GM23338 (cell line): ENCODE data around the gene HRH2. TPM values are rescaled to one million over a fixed set of nuclear protein-coding genes. Genes with fewer than 3 reads are reported as not detected.

Experiments used
- ATAC-seq: fragments of 200-7000 bp; cut with Tn5 transposase; 3 replicates; pipeline ENCODE4 v1.9.1; 2020
- DNase-seq: peaks from one replicate; pipeline ENCODE4 v3.0.0-alpha.2; 2015; ENCODE audit warnings: low spot score
- H2AFZ ChIP-seq: fragments of 200-600 bp; sonication (generic); 2 replicates; pipeline ENCODE4 v1.8.0; 2016; ENCODE audit warnings: antibody characterized with exemption, mild to moderate bottlenecking, moderate library complexity
- H3F3A ChIP-seq: fragments of 200-600 bp; sonication (generic); replicated peaks from 2 replicates; pipeline ENCODE4 v1.8.0; 2017; ENCODE audit warnings: antibody characterized with exemption, mixed run types, low read depth
- H3K27ac ChIP-seq: fragments of 200-600 bp; sonication (generic); 2 replicates; pipeline ENCODE4 v1.6.1; 2016; ENCODE audit warnings: low read depth
- H3K27me3 ChIP-seq: fragments of 200-600 bp; sonication (generic); 2 replicates; pipeline ENCODE4 v1.8.0; 2016; ENCODE audit warnings: mild to moderate bottlenecking, mixed run types, moderate library complexity; ENCODE audit not compliant: insufficient read depth
- H3K36me3 ChIP-seq: fragments of 200-600 bp; sonication (generic); 2 replicates; pipeline ENCODE4 v1.8.0; 2016; ENCODE audit warnings: mild to moderate bottlenecking; ENCODE audit not compliant: insufficient read depth
- H3K4me1 ChIP-seq: fragments of 200-600 bp; sonication (generic); 2 replicates; pipeline ENCODE4 v1.8.0; 2016; ENCODE audit warnings: mild to moderate bottlenecking, moderate library complexity; ENCODE audit not compliant: insufficient read depth
- H3K4me2 ChIP-seq: fragments of 200-600 bp; sonication (generic); 2 replicates; pipeline ENCODE4 v1.7.1; 2017; ENCODE audit warnings: mixed run types
- H3K4me3 ChIP-seq: fragments of 200-600 bp; sonication (generic); 2 replicates; pipeline ENCODE4 v1.6.1; 2016; ENCODE audit warnings: mixed run types
- H3K79me2 ChIP-seq: fragments of 200-600 bp; sonication (generic); replicated peaks from 2 replicates; pipeline ENCODE4 v1.8.0; 2017; ENCODE audit warnings: mild to moderate bottlenecking; ENCODE audit not compliant: insufficient read depth
- H3K9me2 ChIP-seq: fragments of 200-600 bp; sonication (generic); 2 replicates; pipeline ENCODE4 v1.8.0; 2017; ENCODE audit not compliant: insufficient read depth
- H4K20me1 ChIP-seq: fragments of 200-600 bp; sonication (generic); replicated peaks from 2 replicates; pipeline ENCODE4 v1.8.0; 2017; ENCODE audit warnings: mild to moderate bottlenecking; ENCODE audit not compliant: insufficient read depth
- H3K27ac Mint-ChIP-seq: 2 replicates; pipeline ENCODE4 v1.8.0; 2020; ENCODE audit warnings: inconsistent platforms, mild to moderate bottlenecking, moderate library complexity, mixed read lengths
- H3K27me3 Mint-ChIP-seq: 3 replicates; pipeline ENCODE4 v1.8.0; 2022; ENCODE audit warnings: low read depth, mild to moderate bottlenecking, moderate library complexity, mixed read lengths, inconsistent platforms; ENCODE audit not compliant: insufficient read depth, poor library complexity
- H3K36me3 Mint-ChIP-seq: 3 replicates; pipeline ENCODE4 v1.8.0; 2021; ENCODE audit warnings: low read depth, mild to moderate bottlenecking, inconsistent platforms, moderate library complexity, mixed read lengths
- H3K4me1 Mint-ChIP-seq: 3 replicates; pipeline ENCODE4 v1.8.0; 2020; ENCODE audit warnings: mild to moderate bottlenecking, inconsistent platforms, mixed read lengths
- H3K4me3 Mint-ChIP-seq: 3 replicates; pipeline ENCODE4 v1.8.0; 2021; ENCODE audit warnings: moderate library complexity, mild to moderate bottlenecking, inconsistent platforms, mixed read lengths
- H3K9me3 Mint-ChIP-seq: 3 replicates; pipeline ENCODE4 v1.8.0; 2020; ENCODE audit warnings: moderate library complexity, mild to moderate bottlenecking, inconsistent platforms, mixed read lengths
- CREB1 ChIP-seq: fragments of 250-450 bp; sonication (Bioruptor Pico); IDR thresholded peaks from 2 replicates; pipeline ENCODE4 v1.5.0; 2020; ENCODE audit warnings: low read depth, mild to moderate bottlenecking, moderate library complexity
- EZH2 ChIP-seq: fragments of 200-600 bp; sonication (generic); IDR thresholded peaks from one replicate; pipeline ENCODE4 v1.8.0; 2017; ENCODE audit warnings: antibody characterized with exemption, mild to moderate bottlenecking, low read depth; ENCODE audit not compliant: unreplicated experiment
- EZH2phosphoT487 ChIP-seq: fragments of 200-600 bp; sonication (generic); IDR thresholded peaks from one replicate; pipeline ENCODE4 v1.8.1; 2018; ENCODE audit warnings: antibody characterized with exemption; ENCODE audit not compliant: unreplicated experiment
- JUNB ChIP-seq: IDR thresholded peaks from one replicate; pipeline ENCODE4 v1.6.1; 2016; ENCODE audit warnings: antibody characterized with exemption; ENCODE audit not compliant: unreplicated experiment
- NANOG ChIP-seq: IDR thresholded peaks from 2 replicates; pipeline ENCODE4 v1.6.1; 2016; ENCODE audit warnings: antibody characterized with exemption, borderline replicate concordance
- POLR2AphosphoS5 ChIP-seq: IDR thresholded peaks from 2 replicates; pipeline ENCODE4 v1.6.1; 2016; ENCODE audit warnings: antibody characterized with exemption, low read depth
- REST ChIP-seq: IDR thresholded peaks from one replicate; pipeline ENCODE4 v1.6.1; 2018; ENCODE audit warnings: antibody characterized with exemption; ENCODE audit not compliant: unreplicated experiment
- STAT1 ChIP-seq: IDR thresholded peaks from one replicate; pipeline ENCODE4 v1.6.1; 2016; ENCODE audit warnings: antibody characterized with exemption; ENCODE audit not compliant: unreplicated experiment
- ZNF114 ChIP-seq: fragments of 250-450 bp; sonication (Bioruptor Pico); IDR thresholded peaks from 2 replicates; pipeline ENCODE4 v1.5.0; 2020; ENCODE audit warnings: mild to moderate bottlenecking, moderate library complexity
- ZNF331 ChIP-seq: fragments of 250-450 bp; sonication (Bioruptor Pico); IDR thresholded peaks from 2 replicates; pipeline ENCODE4 v1.5.0; 2020; ENCODE audit warnings: low read depth, mild to moderate bottlenecking, moderate library complexity
- polyA plus RNA-seq: library from polyadenylated mRNA; unstranded; fragments of >200 nt; fragmentation: Nextera tagmentation; extraction: Ambion mirVana; gene quantifications from 2 replicates; pipeline ENCODE4 v1.2.1, GENCODE V29; 2016
- total RNA-seq: library from RNA; depleted of rRNA; stranded (reverse); fragments of >200 nt; shearing (Covaris generic); gene quantifications from 2 replicates; pipeline ENCODE4 v1.2.3, GENCODE V29; 2014
- TF ChIP-seq, protein P1 (sequence below): fragments of 250-450 bp; sonication (Bioruptor Pico); IDR thresholded peaks from 2 replicates; pipeline ENCODE4 v1.5.0; 2020; ENCODE audit warnings: mild to moderate bottlenecking, moderate library complexity
- TF ChIP-seq, protein P2 (sequence below): IDR thresholded peaks from 2 replicates; pipeline ENCODE4 v1.6.1; 2016; ENCODE audit warnings: antibody characterized with exemption
- TF ChIP-seq, protein P3 (sequence below), 2 experiments: fragments of 200-600 bp in 1 of 2; sonication (generic) in 1 of 2; conservative IDR thresholded peaks; 2 replicates each; pipeline versions ENCODE4 v1.5.1 to v1.6.1; 2016 to 2017; ENCODE audit warnings: antibody characterized with exemption in 2 of 2, low read depth in 2 of 2, mild to moderate bottlenecking in 2 of 2, moderate library complexity in 1 of 2

HRH2 gene
- total and polyA plus RNA-seq, 2 experiments from 2014 or later: 6.8 to 7.0 TPM

DNA sequence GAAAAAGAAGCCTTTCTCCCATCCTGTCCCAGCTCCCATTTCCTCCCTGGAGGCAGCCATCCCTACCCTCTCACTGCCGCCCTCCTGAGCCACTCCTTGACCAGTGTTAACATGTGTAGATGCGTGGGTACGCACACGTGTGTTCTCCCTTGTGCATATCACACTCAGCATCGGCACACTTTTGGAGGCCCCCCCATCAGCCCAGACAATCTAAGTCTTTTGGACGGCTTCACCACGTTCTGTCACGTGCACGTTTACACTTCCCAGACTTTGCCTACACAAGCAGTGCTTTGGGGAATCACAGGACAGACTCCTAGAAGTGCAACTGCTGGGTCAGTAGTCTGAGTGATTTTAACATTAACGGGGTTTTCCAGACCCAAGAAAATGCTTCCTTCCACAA lies 18.0 kb downstream of the HRH2 start:
- Mint-ChIP-seq H3K36me3 (no peaks in the 10 kb centered on the region), H3K4me3 (no peak overlapping the region), H3K27me3 (peaks cover 2% of the 10 kb centered on the region), H3K4me1 (peaks cover 28% of the 10 kb centered on the region; the same call in 2 of the 3 replicates), H3K27ac (no peak overlapping the region), H3K9me3 (no peaks in the 10 kb centered on the region; the same call in 2 of the 3 replicates)
- H3K27ac ChIP-seq: no peak overlapping the region
- DNase-seq: no peak
- H2AFZ ChIP-seq: no peak overlapping the region
- TF ChIP-seq REST (no peak), STAT1 (no peak), NANOG (no peak), CREB1 (CRISPR knock-in tag) (no peak), EZH2phosphoT487 (no peak), JUNB (no peak), ZNF114 (CRISPR knock-in tag) (no peak), ZNF331 (no peak), POLR2AphosphoS5 (no peak), EZH2 (no peak)
- TF ChIP-seq, protein P1, sequence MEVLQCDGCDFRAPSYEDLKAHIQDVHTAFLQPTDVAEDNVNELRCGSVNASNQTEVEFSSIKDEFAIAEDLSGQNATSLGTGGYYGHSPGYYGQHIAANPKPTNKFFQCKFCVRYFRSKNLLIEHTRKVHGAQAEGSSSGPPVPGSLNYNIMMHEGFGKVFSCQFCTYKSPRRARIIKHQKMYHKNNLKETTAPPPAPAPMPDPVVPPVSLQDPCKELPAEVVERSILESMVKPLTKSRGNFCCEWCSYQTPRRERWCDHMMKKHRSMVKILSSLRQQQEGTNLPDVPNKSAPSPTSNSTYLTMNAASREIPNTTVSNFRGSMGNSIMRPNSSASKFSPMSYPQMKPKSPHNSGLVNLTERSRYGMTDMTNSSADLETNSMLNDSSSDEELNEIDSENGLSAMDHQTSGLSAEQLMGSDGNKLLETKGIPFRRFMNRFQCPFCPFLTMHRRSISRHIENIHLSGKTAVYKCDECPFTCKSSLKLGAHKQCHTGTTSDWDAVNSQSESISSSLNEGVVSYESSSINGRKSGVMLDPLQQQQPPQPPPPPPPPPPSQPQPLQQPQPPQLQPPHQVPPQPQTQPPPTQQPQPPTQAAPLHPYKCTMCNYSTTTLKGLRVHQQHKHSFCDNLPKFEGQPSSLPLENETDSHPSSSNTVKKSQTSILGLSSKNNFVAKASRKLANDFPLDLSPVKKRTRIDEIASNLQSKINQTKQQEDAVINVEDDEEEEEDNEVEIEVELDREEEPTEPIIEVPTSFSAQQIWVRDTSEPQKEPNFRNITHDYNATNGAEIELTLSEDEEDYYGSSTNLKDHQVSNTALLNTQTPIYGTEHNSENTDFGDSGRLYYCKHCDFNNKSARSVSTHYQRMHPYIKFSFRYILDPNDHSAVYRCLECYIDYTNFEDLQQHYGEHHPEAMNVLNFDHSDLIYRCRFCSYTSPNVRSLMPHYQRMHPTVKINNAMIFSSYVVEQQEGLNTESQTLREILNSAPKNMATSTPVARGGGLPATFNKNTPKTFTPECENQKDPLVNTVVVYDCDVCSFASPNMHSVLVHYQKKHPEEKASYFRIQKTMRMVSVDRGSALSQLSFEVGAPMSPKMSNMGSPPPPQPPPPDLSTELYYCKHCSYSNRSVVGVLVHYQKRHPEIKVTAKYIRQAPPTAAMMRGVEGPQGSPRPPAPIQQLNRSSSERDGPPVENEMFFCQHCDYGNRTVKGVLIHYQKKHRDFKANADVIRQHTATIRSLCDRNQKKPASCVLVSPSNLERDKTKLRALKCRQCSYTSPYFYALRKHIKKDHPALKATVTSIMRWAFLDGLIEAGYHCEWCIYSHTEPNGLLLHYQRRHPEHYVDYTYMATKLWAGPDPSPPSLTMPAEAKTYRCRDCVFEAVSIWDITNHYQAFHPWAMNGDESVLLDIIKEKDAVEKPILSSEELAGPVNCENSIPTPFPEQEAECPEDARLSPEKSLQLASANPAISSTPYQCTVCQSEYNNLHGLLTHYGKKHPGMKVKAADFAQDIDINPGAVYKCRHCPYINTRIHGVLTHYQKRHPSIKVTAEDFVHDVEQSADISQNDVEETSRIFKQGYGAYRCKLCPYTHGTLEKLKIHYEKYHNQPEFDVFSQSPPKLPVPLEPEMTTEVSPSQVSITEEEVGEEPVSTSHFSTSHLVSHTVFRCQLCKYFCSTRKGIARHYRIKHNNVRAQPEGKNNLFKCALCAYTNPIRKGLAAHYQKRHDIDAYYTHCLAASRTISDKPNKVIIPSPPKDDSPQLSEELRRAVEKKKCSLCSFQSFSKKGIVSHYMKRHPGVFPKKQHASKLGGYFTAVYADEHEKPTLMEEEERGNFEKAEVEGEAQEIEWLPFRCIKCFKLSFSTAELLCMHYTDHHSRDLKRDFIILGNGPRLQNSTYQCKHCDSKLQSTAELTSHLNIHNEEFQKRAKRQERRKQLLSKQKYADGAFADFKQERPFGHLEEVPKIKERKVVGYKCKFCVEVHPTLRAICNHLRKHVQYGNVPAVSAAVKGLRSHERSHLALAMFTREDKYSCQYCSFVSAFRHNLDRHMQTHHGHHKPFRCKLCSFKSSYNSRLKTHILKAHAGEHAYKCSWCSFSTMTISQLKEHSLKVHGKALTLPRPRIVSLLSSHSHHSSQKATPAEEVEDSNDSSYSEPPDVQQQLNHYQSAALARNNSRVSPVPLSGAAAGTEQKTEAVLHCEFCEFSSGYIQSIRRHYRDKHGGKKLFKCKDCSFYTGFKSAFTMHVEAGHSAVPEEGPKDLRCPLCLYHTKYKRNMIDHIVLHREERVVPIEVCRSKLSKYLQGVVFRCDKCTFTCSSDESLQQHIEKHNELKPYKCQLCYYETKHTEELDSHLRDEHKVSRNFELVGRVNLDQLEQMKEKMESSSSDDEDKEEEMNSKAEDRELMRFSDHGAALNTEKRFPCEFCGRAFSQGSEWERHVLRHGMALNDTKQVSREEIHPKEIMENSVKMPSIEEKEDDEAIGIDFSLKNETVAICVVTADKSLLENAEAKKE (CRISPR knock-in tag): no peak
- TF ChIP-seq, protein P2, sequence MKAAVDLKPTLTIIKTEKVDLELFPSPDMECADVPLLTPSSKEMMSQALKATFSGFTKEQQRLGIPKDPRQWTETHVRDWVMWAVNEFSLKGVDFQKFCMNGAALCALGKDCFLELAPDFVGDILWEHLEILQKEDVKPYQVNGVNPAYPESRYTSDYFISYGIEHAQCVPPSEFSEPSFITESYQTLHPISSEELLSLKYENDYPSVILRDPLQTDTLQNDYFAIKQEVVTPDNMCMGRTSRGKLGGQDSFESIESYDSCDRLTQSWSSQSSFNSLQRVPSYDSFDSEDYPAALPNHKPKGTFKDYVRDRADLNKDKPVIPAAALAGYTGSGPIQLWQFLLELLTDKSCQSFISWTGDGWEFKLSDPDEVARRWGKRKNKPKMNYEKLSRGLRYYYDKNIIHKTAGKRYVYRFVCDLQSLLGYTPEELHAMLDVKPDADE: no peak
- TF ChIP-seq, protein P3, sequence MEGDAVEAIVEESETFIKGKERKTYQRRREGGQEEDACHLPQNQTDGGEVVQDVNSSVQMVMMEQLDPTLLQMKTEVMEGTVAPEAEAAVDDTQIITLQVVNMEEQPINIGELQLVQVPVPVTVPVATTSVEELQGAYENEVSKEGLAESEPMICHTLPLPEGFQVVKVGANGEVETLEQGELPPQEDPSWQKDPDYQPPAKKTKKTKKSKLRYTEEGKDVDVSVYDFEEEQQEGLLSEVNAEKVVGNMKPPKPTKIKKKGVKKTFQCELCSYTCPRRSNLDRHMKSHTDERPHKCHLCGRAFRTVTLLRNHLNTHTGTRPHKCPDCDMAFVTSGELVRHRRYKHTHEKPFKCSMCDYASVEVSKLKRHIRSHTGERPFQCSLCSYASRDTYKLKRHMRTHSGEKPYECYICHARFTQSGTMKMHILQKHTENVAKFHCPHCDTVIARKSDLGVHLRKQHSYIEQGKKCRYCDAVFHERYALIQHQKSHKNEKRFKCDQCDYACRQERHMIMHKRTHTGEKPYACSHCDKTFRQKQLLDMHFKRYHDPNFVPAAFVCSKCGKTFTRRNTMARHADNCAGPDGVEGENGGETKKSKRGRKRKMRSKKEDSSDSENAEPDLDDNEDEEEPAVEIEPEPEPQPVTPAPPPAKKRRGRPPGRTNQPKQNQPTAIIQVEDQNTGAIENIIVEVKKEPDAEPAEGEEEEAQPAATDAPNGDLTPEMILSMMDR (conservative IDR thresholded peaks at IDR 0.05; ENCODE audit: low read depth in 2 of 2): no peak
- no peaks in the 10 kb centered on the region for H3K79me2 ChIP-seq
- no peak overlapping the region for H3K4me3 ChIP-seq
- no peak for ATAC-seq
- H4K20me1 ChIP-seq: no peaks in the 10 kb centered on the region
- H3F3A ChIP-seq: no peaks in the 10 kb centered on the region
- H3K36me3 ChIP-seq: no peaks in the 10 kb centered on the region
- no peaks in the 10 kb centered on the region for H3K27me3 ChIP-seq
- no peaks in the 10 kb centered on the region for H3K9me2 ChIP-seq
- no peak overlapping the region for H3K4me2 ChIP-seq
- H3K4me1 ChIP-seq: no peaks in the 10 kb centered on the region; the same call in 1 of the 2 replicates
